HG03521 (cell line): ENCODE data around the gene QSER1.

Experiments
- ATAC-seq: cut with Tn5 transposase; IDR thresholded peaks from one replicate; pipeline ENCODE4 v1.9.1; 2021; ENCODE audit warnings: mild to moderate bottlenecking, moderate library complexity; ENCODE audit not compliant: unreplicated experiment

QSER1 gene

DNA sequence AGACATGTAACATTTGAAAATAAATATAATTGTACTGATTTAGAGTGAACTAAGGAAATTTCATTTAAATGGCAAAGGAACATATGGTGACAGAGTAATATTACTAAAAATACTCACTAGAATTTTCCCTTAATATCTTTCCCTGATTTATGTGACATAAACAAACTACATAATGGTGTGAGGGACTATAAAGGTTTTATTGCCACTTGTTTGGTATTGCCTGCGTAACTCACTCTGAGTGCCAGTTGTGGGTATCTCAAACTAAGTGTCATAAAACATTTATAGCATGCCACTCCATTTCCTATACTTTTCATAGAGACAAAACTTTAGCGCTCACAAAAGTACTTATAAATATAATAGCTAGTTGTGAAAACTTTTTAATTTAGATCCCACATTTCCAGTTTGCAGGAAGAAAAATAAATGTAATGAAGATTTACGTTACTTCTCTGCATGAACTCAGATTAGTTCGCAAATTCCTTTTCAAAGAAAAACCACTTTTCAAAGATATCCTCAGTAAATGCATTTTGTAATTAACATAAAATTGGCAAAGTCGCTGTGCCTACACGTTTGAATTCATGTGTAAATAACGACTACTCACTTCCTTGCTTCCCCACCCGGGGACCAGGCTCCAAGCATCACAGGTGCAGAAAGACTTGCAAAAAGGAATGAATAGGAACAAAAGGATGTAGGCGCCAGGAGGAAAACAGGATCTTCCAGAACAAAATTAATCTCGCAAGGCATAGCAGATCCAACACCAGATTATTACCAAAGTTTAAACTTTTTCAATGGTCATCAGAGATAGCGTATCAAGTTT lies 1.6 kb upstream of the QSER1 start:
- ATAC-seq = no peak

DNA sequence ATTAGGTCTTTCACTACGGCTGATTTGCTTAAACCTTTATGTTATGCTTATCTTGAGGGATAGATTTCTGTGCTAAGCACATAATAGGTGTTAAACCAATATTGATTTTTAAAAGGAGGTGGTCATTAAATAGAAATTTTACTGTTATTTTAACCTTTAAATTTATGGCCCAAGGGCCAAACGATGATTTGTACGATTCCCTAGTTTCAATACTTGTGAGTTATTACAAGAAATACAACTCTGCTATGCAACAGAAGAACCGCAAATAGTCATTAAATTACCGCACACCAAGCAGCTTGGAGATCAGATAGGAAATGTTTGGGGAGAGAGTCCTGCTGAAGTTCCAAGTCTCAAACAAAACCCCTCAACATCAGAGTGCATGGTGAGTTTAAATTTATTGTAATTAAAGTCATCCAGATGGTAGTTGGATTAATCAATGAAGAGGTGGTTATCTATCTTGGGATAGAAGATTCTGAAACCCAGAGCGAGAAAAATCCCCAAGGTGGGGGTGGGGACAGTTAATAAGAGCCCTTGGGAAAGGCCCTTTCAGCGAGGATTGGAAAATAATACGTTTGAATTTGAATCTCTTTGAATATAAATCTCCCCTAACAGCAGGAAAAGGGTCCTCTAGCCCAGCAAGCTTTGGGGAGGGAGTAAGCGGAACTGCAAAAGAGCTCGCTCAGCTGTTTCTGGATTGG lies 805 bp upstream of the QSER1 start:
- no peak for ATAC-seq

DNA sequence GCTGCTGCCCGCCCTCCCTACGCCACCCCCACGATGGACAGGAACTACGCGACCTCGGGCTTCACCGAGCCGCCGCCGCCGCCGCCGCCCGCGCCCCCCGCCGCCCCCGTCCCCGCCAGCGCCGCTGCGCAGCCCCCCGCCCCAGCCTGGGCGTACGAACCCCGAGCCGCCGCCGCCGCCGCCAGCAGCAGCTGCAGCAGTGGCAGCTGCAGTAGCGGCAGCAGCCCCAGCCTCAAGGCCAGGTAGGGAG lies 407 bp downstream of the QSER1 start:
- ATAC-seq = no peak

DNA sequence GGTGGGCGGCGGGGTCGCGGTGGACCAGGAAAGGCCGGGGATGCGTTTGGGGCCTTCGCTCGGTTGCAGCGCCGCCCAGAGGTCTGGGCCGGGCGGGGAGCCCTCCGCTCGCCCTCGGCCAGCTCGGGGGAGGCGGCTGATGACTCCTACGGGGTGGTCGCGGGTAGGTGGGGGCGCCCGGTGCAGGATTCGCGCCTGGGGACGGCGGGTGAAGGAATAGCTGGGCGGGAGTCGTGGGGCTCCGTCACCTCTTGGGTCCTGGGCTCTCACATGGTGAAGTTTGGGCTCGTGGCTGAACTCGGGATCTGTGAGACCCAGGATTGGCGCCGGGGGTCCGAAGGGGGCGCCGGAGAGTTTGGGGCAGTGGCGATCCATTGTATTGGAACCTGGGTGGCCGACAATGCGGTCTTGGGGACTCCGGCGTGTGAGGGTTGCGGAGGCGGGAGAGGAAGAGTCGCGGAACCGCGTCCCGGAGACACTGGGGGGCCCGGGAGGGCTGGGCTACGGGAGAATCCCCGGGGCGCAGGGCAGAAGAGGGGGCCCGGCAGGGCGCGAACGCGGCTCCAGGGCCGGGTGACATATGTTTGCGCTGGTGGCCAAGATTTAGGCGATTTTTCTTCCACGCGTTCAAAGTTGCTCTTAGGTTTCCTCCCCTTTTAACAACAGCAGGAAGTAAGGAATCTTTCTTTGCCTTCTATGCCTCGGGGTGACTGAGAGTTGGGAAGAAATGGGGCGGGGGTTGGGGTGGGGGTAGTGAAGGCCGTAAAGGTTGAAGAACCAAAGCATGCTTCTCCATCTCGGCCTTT lies 935 bp downstream of the QSER1 start:
- ATAC-seq = peak; percentile 40

DNA sequence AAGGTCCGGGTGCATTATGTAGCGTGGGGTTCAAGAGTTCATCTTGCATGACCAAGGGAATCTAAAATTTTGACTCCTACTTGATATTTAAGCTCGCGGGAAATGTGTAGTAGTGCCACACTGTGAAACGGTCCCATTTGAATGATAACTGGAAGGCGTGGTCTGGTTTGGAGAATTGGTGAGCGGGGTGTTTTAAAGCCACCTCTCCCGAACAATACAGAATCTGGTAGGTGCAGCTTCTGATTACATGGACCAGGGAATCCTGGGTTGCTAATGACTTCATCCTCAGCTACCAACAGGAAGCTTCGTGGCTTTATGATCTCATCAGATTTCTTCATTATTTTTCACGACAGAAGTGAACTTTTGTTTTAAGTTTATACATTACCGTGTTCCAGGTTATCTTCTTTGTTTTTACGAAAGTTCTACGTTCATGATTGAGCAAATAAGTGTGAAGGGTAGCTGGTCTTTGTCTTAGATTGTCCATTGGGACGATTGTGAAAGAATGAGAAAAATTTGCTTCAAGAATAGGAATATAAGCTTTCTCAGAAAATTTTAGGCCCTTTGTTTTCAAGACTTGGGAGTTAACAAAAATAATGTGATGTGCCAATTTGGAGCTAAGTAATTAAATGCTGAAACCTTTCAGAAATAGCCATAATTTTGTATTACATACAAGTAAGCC lies 1.7 kb downstream of the QSER1 start:
- no peak for ATAC-seq

DNA sequence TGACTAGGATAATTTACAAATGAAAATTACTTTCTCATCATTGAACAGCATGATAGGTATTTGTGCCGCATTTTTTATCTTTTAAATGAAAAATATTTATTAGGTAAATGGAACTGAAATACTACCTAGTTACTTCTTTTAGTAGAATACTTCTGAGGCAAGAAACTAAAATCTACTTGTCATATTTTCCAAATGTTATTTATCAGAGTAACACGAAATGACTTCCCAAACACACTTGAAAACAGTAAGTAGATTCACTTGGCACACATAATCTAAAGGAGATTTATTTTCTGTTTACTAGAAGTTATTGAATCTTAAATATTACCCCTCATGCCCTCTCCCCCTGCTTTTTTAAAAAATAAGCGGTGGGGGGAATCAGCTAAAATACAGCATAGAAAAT lies 2.3 kb downstream of the QSER1 start:
- no peak for ATAC-seq

DNA sequence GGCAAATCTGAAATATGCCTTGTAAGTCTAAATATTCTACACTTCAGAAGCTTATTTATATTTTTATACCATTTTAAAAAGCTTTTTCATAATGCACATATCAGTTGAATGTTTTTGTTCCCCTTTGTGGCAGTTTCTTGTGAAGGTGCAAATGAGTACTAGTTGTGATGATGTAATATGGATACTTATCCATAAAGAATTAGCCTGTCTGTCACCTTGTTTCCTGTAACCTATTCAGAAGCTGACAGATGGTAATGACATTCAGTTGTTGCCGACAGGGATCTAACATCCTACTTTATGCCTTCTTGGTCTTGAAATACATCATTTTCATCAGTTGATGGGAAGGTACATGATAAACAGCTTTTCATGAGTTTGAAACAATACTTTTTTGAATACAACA lies 2.9 kb downstream of the QSER1 start:
- no peak for ATAC-seq

DNA sequence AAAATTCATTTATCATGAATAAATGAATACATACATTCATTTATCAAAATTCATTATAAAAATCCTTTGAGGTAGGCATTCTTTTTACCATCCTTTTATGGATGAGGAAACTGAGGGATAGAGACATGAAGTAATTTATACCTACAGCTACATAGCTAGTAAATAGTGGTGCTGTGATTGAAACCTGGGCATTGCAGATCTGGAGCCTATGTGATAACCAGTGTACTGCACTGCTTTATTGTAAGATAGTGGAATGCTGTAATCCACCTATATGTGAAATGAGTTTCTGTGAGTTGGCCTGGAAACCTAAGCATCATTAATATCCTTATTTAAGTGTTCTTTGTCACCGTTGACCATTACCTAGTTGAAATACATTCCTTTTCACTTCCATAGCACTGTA lies 4.5 kb downstream of the QSER1 start:
- no peak for ATAC-seq

DNA sequence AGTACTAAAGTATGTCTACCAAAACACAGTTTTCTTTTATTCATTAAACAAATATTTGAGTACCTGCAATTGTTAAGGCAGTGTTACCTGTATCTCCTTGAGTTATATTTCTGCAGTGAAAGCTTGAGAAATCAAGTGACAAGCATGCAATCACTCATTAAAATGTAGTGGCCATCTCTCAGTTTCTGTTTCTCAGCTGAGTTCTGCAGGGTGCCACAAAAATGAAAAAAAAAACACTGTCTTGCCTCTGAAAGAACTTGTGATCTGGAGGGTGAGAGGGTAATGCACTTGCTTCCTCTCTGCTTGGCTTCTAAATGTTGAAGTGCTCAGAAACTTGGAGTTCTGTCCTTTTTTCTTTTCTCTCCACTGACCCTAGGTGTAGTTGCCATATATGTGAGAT lies 6.8 kb downstream of the QSER1 start:
- no peak for ATAC-seq

DNA sequence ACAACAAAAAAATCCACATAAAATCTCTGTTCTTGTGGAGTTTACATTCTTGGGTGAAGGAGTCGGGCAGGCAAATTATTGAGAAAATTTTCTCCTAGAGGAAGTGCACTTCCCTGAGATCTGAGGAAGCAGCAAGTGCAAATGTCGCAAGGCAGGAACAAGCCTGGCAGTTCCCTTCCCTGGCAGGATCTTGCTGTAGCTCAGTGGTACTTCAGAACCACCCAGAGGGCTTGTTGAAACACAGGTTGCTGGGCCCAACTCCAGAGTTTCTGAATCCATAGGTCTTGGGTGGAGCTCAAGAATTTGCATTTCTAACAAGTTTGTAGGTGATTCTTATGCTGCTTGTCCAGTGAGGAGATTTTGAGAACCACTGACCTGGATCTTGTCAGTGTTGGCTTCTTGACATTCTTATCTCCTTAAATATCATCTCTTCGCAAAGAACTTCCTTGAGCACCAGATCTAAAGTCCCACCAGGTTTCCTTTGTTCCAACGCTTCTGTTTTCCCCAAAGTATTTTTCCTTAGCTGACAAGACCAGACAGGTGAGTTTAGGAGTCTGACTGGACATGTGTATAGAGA lies 9.6 kb downstream of the QSER1 start:
- ATAC-seq = no peak

DNA sequence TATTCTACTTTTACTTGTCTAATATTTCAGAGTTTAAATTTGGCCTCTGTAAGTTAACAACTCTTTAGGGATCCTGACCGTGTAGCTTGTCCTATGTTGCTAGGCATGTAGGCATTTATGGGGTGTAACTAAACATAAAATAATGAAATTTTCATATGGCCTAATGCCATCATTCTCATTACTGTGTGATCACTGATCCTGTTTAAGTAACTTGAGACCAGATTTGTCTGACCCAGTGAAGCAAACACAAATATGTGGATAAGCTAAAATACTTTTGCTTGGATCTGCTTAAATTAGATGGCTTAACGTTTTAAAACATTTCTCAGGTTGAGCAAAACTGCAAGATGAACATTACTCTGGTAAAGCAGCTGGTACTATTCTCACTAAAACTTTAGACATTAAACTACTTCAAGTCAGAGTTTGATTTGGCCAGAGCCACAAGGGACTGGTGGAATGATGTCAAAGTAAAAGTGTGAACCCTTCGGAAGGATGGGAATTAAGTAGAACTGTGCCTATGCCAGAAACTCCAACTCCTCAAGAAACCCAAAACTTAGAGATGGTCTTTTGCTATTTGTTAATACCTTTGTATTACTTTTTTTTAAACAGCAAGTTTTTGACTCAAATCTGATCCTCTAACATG lies 12.5 kb downstream of the QSER1 start:
- ATAC-seq = no peak

DNA sequence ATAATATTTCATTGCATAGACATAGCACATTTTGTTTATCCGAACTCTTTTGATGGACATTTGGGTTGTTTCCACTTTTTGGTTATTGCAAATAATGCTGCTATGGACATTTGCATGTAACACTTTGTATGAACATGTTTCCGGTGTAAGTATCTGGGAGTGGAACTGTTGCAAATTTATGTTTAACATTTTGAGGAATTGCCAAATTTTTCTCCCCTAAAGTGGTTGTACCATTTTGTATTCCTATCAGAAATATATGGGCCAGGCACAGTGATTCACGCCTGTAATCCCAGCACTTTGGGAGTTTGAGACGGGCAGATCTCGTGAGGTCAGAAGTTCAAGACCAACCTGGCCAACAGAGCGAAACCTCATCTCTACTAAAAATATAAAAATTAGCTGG lies 16.0 kb downstream of the QSER1 start:
- ATAC-seq = no peak

DNA sequence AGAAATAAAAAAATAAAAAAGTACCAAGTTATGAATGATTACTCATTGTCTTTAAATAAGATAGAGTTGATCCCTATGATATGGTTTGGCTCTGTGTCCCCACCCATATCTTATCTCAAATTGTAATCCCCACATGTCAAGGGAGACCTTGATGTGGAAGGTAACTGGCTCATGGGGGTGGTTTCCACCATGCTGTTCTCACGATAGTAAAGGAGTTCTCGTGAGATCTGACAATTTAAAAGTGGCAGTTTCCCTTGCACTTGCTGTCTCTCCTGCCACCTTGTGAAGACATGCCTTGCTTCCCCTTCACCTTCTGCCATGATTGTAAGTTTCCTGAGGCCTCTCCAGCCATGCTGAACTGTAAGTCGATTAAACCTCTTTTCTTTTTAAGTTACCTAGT lies 18.8 kb downstream of the QSER1 start:
- no peak for ATAC-seq

DNA sequence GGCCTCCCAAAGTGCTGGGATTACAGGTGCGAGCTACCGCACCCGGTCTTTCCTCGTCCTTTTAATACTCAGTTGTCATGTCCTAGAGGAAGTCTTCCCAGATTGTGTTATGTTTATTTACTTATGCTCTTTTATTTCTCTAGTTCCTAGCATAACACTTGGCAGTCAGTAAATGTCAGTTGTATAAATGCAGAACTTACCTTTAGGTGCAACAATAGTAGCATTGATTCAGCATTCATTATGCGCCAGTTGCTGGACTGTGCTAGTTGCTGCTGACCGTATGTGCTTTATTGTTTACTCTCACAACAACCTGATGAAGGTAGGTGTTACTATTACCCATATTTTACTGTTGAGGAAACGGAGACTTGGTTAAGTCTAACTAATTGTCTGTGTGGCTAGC lies 20.8 kb downstream of the QSER1 start:
- no peak for ATAC-seq

DNA sequence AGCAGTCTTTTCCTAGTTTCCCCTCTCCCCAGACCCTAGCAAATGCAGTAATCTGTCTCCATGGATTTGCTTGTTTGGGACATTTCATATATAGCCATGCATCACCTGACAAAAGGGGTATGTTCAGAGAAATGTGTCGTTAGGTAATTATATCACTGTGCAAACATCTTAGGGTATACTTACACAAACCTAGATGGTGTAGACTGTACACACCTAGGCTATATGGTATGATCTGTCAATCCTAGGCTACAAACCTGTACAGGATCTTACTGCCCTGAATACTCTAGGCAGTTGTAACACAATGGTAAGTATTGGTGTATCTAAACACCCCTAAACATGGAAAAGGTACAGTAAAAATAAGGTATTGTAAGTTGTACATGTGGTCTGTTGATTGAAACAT lies 23.8 kb downstream of the QSER1 start:
- no peak for ATAC-seq

DNA sequence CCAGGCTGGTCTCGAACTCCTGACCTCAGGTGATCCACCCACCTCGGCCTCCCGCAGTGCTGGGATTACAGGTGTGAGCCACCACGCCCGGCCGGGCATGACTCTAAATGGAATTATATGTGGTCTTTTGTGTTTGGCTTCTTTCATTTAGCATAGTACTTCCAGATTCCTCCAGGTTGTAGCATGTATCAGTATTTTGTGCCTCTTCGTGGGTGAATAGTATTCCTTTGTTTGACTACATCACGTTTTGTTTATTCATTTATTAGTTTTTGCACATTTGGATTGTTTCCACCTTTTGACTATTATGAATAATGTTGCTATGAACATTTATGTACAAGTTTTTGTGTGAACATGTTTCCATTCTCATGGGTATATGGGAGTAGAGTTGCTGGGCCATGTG lies 24.4 kb downstream of the QSER1 start:
- no peak for ATAC-seq

DNA sequence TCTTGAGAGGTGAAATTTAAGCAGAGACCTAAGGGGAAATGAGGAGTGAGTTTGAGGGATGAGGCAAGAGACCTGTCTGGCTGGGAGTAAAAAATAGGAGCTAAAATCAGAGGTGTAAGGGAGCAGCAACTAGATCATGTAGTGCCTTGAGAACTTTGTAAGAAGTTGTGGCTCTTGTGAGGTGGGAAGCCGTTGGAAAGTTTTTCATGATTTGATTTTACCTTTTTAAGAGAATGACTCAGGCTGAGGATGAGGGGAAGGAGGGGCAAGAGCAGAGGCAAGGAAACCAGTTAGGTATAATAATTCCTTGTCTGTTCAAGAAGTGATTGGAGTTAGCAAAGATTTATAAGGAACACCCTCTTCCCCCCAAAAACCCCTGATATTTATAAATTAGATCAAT lies 25.8 kb downstream of the QSER1 start:
- no peak for ATAC-seq

DNA sequence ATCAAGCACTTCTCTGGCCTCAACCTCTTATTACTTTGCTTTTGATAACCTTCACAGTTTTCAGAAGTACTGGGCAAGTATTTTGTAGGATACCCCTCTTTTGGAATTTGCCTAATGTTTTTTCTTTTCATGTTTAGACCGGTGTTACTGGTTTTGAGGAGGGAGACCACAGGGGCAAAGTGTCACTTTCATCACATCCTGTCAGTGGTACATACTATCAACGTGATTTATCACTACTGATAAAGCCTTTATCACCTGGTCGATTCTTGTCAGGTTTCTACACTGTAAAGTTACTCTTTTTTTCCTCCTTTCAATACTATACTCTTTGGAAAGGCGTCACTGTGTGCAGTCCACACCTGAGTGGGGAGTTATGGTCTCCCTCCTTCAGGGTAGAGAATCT lies 26.7 kb downstream of the QSER1 start:
- ATAC-seq = no peak

DNA sequence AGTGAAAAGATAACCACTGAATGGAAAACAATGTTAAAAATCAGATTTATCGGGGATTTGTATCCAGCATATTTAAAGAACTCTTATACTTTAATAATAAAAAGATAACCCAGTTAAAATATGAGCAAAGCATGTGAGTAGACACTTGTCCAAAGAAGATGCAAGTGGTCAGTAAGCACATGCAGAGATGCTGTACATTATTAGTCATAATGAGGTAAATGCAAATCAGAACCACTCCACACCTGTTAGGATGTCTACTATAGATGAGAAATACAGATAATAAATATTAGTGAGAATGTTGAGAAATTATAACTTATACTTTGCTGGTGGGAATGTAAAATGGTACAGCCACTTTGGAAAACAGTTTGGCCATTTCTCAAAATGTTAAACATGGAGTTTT lies 28.0 kb downstream of the QSER1 start:
- ATAC-seq = no peak

DNA sequence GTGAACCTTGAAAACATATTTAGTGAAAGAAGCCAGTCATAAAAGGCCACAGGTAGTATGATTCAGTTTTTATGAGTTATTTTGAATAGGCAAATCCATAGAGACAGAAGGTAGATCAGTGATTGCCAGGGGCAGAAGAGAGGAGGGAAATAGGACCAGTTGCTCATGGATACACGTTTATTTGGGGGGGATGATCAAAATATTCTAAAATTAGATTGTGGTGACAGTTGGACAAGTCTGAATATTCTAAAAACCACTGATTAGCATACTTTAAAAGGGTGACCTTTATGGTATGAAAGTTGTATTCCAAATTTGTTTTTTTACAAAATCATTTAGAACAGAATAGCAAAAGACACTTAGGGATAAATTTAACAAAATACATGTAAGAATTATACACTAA lies 28.6 kb downstream of the QSER1 start:
- no peak for ATAC-seq

DNA sequence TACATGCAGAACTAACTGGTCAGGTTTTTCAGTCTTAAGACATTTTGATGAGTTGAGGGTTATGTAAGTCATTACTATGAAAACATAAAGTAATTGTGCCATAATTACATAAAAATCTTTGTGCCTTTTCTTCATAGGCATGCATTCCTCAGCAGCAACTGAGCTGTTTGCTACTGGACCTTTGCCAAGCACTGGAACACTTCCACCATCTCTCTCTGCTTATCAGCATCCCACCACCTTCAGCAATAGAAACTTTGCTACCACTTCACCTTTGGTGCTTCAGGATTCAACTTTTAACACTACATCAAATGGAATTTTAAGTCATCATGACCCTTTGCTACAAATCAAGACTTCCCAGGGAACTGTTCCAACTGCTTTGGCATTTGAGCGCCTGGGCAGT lies 39.0 kb downstream of the QSER1 start:
- no peak for ATAC-seq
